NCI-H128 (cell line): ENCODE results near the gene NME9.

Source experiments
- DNase-seq: peaks from one replicate; lab custom pipeline; 2025; ENCODE audit not compliant: unreplicated experiment; lab: John Stamatoyannopoulos, UW

The NME9 gene

GRCh38 chr3:138284957-138285477 lies 44.6 kb downstream of the NME9 start:
- no peak for DNase-seq

GRCh38 chr3:138284079-138284478 lies 45.6 kb downstream of the NME9 start:
- no peak for DNase-seq

GRCh38 chr3:138282836-138283235 lies 46.8 kb downstream of the NME9 start:
- no peak for DNase-seq

- no peak for DNase-seq
Measured at GRCh38 chr3:138281561-138281960, 48.1 kb downstream of the NME9 start.

GRCh38 chr3:138271189-138271794 lies 58.4 kb downstream of the NME9 start:
- DNase-seq = no peak

GRCh38 chr3:138270245-138270644 lies 59.4 kb downstream of the NME9 start:
- DNase-seq = no peak

GRCh38 chr3:138267083-138267482 lies 62.6 kb downstream of the NME9 start:
- DNase-seq = no peak

- DNase-seq = no peak
Measured at GRCh38 chr3:138265745-138266144, 63.9 kb downstream of the NME9 start.

- DNase-seq = no peak
Measured at GRCh38 chr3:138263104-138263503, 66.5 kb downstream of the NME9 start.

GRCh38 chr3:138260611-138261010 lies 69.0 kb downstream of the NME9 start:
- DNase-seq = no peak

- DNase-seq = no peak
Measured at GRCh38 chr3:138259126-138259525, 70.5 kb downstream of the NME9 start.

- no peak for DNase-seq
Measured at GRCh38 chr3:138257986-138258385, 71.7 kb downstream of the NME9 start.

GRCh38 chr3:138256022-138256421 lies 73.6 kb downstream of the NME9 start:
- DNase-seq = no peak

- DNase-seq = no peak
Measured at GRCh38 chr3:138254216-138254615, 75.4 kb downstream of the NME9 start.

GRCh38 chr3:138253609-138254008 lies 76.0 kb downstream of the NME9 start:
- DNase-seq = no peak
